GM18526 (cell line): Measurements from ENCODE around the gene WIF1.

ENCODE experiments used
- POLR2A ChIP-seq: IDR thresholded peaks from 3 replicates; pipeline ENCODE4 v1.6.1; 2011; ENCODE audit not compliant: insufficient read length; ENCODE audit errors: extremely low read depth

WIF1 gene

GRCh38 chr12:65086236-65086635 lies 34.9 kb downstream of the WIF1 start:
- no peak for TF ChIP-seq POLR2A

GRCh38 chr12:65084579-65084978 lies 36.5 kb downstream of the WIF1 start:
- no peak for TF ChIP-seq POLR2A

GRCh38 chr12:65083581-65083980 lies 37.5 kb downstream of the WIF1 start:
- TF ChIP-seq POLR2A = no peak

DNA sequence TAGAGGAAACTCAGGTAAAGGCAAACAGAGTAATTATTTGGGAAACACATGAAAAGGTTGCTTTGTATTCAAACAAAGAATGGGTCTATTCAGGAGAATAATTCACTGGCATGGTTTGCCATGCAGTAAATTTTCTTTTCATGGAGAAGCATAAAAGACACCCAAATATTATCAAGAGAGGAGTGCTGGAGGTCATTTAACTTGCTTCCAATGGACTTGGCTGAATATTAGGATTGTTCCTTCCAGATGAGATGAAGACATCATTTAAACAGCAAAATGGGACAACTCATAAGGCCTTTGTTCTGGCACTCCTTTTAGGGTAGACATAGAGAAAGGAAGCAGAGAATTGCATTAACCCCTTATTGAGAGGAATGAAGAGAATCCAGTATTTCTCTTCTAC lies 38.7 kb downstream of the WIF1 start:
- no peak for TF ChIP-seq POLR2A

DNA sequence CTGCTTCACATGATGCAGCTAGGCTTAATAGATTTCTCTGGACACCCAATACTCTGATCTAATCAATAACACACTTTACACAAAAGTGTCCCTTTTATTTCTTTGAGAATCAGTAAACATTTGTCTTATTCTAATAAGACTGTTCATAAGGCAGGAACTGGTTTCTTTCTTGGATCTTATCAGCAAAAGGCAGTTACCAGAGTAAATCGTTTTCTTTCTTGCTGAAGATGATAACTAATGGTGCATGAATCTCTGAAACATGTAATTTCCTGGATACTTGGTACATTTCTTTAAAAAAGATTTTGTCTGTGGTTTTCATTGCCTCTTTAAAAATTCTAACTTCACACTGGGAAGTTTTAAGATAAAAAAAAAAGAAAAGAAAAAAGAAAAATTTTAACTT lies 39.6 kb downstream of the WIF1 start:
- no peak for TF ChIP-seq POLR2A

DNA sequence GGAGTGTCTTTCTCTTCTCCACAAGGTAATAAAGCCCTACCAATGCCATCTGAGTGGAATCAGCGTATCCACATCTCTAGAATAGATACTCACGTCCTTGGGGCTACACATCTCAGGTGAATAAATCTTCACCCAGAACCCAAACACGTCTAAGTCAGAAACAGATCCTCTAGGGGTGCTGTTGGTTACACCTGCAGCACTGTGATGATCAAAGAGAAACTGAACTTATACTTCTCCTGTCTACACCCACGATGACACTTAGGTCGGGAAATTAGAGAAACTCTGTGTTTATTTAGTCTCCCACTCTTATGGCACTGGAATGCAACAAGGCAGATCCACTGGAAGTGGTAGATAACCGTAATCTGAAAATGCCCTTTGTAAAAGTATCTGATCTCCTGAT lies 46.2 kb downstream of the WIF1 start:
- no peak for TF ChIP-seq POLR2A

GRCh38 chr12:65069336-65069735 lies 51.8 kb downstream of the WIF1 start:
- no peak for TF ChIP-seq POLR2A

- no peak for TF ChIP-seq POLR2A
Measured at GRCh38 chr12:65067383-65067782, 53.7 kb downstream of the WIF1 start.

- no peak for TF ChIP-seq POLR2A
Measured at GRCh38 chr12:65055859-65056258, 65.2 kb downstream of the WIF1 start.

GRCh38 chr12:65051218-65051617 lies 69.9 kb downstream of the WIF1 start:
- TF ChIP-seq POLR2A = no peak

DNA sequence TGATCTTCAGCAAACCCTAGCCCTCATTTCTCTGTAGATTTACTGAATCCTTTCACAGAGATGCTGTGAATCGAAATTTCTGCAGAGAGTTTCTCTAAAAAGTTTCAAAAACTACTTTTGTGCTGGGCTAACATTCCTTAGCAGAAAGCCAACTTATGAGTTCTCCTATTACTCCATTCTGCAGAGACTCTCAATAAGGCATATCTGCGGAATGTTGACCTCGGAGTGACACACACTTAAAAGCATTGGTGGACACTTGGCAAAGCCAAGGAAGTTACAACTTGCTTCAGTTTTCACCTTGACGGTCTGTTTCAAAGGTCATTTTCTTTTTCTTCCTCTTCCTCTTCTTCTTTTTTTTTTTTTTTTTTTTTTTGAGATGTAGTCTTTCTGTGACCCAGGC lies 75.8 kb downstream of the WIF1 start:
- no peak for TF ChIP-seq POLR2A

GRCh38 chr12:65039301-65039700 lies 81.8 kb downstream of the WIF1 start:
- no peak for TF ChIP-seq POLR2A

DNA sequence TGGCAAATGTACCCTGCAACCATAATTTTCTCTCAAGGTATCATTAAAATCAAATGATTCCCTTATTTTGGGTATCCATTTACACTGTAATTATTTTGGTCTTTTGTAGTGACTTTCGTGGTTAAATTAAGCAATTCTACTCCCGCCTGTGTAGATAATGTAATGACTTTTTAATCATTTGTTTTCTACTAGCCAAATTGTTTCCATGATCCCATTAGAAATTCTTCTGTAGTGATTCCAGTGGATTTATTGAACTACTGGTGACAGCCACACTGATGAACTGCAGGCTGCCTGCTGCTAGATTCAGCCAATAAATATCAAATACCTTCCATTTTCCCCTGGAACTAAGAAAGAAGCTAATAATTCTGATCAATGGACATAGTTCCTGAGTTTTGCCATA lies 96.0 kb downstream of the WIF1 start:
- no peak for TF ChIP-seq POLR2A

- TF ChIP-seq POLR2A = no peak
Measured at GRCh38 chr12:65023485-65023884, 97.6 kb downstream of the WIF1 start.

DNA sequence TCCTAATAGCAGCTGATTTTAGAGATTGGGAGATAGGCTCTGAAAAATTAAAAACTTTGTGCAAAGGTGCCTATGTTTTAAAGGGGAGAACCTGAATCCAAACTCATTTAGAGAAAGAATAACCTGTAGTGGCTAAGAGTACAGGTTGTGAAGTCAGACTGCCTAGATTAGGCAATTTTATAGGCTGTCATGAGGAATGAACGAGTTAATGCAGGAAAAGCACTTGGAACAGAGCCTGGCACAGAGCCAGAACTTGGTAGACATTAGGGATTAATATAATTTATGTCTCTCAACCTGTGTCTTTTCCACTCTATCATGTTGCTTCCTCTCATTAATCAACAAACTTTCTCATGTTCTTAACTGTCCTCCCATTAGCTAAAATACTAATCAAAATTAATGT lies 98.1 kb downstream of the WIF1 start:
- no peak for TF ChIP-seq POLR2A

- TF ChIP-seq POLR2A = no peak
Measured at GRCh38 chr12:65022421-65022820, 98.7 kb downstream of the WIF1 start.

GRCh38 chr12:65019696-65020234 lies 101.3 kb downstream of the WIF1 start:
- no peak for TF ChIP-seq POLR2A
